Stimulated activated CD4-positive, alpha-beta T cell treated with anti-CD3 and anti-CD28 coated beads, Interleukin-2, amount 100 ng/mL, for 48 hours (primary cell): ENCODE results near the gene MKRN1.
"Not testable (repeated sequence)": the region's sequence is repeated elsewhere in the genome, so short reads cannot be mapped to it uniquely, and the experiment has no call there.

Experiments used
- DNase-seq, 2 donors: peaks; one replicate each; pipeline ENCODE4 v3.0.0-alpha.2; 2020

Gene MKRN1, protein sequence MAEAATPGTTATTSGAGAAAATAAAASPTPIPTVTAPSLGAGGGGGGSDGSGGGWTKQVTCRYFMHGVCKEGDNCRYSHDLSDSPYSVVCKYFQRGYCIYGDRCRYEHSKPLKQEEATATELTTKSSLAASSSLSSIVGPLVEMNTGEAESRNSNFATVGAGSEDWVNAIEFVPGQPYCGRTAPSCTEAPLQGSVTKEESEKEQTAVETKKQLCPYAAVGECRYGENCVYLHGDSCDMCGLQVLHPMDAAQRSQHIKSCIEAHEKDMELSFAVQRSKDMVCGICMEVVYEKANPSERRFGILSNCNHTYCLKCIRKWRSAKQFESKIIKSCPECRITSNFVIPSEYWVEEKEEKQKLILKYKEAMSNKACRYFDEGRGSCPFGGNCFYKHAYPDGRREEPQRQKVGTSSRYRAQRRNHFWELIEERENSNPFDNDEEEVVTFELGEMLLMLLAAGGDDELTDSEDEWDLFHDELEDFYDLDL

DNA sequence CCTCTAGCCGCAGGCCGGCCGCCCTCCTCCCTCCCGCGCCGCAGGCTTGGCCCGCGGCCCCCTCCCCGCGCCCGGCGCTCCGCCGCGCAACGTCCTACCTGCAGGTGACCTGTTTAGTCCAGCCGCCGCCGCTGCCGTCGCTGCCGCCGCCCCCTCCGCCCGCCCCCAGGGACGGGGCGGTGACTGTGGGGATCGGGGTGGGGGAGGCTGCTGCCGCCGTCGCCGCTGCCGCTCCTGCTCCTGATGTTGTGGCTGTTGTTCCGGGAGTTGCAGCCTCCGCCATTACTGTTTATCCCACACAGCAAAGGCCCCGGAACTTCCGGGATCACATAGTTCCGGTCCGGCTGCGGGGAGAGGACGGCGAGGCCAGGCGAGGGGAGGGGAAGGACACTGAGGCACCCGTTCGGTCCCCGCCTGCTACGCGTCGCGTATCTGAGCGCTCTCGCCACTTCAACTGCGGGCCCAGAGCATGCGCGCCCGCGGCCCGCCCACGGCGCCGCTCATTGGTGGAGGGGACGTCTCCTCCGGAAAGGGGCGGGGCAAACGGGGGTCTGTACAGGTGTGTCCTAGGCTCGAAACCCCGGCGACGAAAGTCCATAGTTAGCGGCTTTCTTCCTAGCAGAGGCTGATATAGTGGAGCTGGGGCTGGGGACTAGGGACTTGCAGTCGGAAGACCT is at the start of gene MKRN1:
MKRN1 (minus strand) TSS at position 444 of the 677 bp plus-strand sequence; CDS start at position 283, 161 bp downstream.
- peak; percentile 92 to 94 for DNase-seq

DNA sequence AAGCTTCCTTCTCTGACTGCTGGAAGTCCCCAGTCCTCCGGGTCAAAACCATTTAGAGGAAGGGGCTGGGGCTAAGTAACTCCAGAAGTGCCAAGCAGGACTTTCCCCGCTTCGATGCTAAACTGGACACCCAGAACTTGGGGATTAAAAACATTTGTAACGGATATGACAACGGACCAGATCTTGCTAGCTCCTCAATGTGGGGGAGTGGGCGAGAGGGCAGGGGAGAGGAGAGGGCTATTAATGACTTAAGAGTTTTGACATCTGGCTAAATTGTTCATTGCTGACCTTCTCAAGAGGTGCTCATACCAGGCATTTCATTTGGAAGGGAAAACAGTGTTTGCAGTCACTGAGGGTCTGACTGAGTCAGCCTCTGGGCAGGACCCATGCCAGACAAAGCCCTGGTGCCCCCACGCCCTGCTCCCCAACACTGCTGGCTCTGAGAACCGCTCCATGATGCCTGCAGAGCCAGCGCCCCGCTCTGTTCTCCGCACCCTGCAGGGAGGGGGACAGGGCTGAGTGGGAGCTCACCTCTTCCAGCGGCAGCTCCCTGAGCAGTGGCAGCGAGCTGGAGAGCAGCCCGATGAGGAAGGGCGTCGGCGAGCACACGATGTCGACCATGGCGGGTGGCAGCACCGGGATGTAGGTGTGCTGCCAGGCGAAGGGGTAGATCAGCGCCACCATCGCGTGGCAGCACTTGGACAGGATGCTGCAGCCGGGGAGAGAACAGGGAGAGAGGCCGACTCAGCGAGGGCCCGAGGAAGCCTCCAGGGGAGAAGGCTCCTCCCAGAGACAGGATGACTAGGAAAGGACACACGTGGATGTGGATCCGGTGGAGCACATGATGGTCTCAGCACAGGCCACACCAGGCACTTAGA is 47.7 kb upstream of the MKRN1 start:
- no peak for DNase-seq

DNA sequence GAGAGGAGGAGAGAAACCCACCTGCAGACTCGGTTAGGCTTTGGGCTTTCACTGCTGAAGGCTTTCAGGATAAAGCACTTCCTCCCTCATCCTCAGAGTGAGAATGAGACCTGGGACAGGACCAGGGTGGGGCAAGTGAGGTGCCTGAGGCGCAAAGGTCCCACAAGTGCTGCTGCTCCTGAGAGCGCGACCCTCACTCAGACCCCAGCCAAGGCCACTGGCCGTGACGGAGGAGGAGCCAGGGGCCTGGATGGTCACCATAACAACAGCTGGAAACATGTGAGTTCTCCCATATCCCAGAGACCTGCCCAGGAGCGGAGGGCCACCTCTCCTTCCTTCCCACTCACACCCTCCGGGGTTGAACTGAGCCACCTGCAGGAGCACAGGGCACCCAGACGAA is 46.9 kb upstream of the MKRN1 start:
- DNase-seq = no peak

DNA sequence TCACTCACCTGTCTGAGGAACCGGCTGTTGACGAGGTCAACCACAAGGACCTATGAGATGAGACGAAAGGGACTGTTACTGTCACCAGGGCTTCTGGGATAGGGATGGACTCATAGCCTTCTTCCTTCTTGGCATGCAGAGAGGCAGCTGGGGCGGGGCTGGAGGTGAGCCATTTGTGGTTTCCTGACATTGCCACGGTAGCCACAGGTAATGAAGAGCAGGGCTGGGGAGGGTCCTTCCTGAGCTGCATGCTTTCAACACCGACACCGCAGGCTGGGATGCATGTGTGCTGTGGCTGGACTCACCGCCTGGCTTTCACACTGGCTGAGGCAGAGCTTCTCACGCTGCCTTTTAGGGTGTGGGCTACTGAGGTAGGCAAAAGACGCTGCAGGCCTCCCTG is 46.4 kb upstream of the MKRN1 start:
- DNase-seq = peak in 1 of 2 donors; percentile 17

DNA sequence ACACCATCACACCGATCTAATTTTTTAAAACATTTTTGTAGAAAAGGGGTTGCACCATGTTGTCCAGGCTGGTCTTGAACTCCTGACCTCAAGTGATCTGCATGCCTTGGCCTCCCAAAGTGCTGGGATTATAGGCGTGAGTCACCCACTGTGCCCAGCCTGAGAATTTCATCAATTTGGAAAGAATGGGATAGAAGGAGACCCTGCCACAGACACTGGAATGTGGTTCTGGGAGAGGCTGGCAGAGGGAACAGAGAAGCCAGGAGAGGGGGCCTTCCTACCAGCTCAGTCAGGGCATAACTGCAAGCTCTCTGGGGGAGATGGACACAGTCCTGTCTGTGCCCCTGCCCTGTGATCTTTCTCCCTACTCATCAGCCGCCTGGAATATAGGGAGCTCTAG is 42.1 kb upstream of the MKRN1 start:
- DNase-seq = no peak

DNA sequence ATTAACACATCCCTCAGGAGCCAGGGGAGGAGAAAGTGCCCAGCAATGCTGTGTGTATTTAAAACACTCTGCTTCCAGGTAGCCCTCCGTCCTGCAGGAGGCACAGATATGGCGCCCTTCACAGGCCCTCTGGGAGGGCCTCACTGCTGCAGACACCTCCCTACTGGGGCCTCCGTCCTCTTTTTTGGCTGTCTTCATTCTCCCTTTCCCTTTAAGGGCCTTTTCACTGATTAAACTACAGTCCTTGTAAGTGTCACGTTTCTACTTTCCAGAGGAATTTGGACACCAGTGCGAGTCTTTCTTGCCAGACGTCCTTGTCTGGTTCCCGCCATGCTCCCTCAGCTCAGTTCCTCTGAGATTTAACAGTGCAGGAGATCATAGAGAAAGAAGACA is 39.7 kb upstream of the MKRN1 start:
- no peak for DNase-seq

DNA sequence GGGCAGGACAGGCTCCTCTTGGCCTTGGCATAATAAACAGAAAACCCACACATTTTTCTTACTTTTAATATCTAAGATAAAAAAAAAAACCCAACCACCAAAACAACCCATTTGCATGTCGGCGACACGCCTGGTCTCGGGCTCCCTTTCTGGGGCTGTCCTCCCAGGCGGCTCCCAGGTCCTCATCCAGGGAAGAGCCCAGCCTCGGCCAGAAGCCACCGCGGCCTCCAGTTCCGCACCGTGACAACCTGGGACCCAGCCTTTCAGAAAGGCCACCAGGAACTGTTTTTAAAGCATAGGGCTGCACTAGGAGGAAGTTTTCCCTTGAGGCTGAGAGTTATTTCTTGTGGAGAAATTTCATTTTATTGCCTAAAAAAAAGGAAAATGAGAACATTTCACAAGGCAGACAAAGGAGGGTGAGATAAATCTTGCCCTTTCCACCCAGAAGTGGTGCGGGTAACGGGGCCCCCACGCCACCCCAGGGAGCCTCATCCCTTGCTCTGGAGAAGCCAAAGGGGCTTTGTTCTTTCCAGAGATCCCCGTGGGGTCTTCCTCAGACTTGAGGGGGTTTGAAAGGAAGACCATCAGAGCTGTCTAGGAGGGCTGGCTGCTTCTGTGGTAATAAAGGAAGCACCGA is 39.2 kb upstream of the MKRN1 start:
- DNase-seq = no peak

DNA sequence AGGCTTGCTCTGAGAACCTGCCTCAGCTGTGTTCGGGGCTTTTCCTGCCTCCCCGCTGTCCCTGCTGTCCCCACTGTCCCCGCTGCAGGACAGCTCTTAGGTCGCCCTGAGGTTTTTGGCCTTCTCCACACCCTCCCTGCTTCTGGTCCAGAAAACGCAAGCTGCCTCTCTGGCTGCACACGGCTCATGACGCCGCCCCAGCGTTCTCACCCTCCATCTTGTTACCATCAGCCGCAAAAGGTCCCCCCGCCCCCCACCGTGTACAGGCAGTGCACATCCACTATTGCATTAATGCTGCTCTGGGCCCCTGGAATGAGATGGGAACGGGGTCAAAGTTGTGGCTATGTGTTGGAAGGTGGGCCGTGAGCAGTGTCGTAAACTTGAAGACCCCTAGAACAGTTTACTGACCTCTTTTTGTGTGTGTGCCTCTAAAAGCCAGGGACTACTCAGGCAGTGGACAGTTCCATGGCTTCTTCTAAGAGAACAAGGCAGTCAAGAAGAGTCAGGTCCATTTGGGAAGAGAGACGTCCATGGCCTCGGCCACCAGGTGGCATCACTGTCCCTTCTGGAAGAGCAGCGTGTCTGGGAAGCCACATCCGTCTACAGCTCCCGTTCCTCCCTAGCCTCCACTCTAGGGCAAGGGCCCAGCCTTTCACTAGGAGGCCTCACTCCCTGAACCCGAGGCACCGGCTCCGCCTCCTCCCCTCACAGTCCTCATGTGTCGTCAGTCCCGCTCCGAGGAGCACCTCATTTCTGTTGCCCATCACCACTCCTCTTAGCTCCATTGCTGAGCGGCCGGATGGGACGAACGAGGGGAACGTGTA is 38.5 kb upstream of the MKRN1 start:
- peak; percentile 67 to 74 for DNase-seq

DNA sequence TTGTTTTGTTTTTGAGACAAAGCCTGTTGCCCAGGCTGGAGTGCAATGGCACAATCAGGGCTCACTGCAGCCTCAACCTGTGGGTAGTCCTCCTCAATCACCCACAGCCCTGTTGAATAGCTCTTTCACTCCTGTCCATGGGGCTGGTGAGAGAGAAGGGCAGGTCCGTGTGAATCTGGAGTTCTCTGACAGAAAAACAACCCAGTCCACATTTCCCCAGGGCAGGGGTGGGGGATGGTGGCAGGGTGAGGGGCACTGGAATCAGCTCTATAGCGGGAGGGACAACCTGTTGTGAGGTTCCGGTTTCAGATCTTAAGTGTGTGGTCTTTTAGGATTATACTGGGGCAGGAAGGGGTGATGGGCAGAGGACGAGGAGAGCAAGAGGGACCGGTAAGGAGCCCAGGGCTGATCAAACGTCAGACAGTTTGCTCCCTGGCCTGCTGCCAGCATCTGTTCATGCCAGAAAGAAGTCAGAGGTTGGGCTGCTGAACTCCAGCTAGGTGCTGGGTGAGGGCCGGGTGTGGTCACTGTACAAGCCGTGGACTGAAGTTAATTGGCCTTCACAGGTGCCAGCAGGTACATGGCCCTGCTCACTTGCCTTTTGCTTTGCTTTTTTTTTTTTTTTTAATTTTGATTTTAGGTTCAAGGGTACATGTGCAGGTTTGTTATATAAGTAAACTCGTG is 33.2 kb upstream of the MKRN1 start:
- no peak for DNase-seq

DNA sequence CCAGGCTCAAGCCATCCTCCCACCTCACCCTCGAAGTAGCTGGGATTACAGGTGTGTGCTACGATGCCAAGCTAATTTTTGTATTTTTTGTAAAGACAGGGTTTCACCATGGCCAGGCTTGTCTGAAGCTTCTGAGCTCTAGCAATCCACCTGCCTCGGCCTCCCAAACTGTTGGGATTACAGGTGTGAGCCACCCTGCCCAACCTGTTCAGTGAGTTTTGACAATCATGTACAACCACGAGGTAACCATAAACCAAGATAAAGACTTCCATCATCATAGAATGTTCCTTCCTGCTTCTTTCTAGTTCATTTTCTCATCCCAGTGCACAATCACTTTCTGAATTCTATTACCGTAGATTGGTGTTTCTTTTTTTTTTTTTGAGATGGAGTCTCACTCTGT is 30.5 kb upstream of the MKRN1 start:
- DNase-seq = no peak

DNA sequence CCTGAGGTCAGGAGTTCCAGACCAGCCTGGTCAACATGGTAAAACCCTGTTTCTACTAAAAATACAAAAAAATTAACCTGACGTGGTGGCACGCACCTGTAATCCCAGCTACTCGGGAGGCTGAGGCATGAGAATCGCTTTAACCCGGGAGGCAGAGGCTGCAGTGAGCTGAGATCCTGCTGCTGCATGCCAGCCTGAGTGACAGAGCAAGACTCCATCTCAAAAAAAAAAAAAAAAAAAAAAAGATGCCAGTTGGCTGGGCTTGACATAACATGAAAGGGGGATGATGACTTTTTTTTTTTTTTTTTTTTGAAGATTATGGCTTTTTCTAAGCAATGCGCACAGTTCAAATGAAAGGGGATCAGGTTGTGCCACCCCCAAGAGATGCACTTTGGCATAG is 28.3 kb upstream of the MKRN1 start:
- DNase-seq = not testable (repeated sequence)

DNA sequence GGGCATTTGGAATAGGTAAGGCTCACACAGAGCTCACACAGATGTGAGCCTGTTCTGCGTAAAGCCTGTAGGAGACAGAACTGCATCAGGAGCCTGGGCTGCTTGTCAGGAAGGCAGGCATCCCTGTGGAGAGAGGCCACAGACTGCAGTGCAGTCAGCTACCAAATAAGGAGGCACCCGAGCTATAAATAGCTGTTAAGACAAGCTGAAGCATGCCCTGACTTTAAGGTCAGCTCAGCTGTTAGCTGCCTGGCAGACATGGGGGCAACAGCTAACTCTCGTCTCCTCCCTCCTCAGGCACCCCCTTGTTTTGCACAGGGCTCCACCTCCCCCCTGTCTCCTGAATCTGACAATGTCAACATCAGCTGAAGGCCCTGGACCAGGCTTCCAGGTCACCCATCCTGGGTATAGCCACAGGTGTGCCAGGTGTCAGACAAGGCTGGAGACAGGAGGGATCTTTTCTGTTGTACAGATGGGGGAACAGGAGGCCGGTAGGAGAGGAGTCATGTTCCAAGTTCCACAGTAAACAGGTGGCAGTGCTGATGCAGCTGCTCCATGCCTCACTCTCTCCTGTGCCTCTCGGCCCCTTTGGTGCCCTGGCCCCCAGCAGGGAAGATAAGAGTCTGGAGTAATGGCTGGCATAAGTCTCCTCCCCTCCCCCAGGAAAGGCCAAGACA is 27.6 kb upstream of the MKRN1 start:
- no peak for DNase-seq

DNA sequence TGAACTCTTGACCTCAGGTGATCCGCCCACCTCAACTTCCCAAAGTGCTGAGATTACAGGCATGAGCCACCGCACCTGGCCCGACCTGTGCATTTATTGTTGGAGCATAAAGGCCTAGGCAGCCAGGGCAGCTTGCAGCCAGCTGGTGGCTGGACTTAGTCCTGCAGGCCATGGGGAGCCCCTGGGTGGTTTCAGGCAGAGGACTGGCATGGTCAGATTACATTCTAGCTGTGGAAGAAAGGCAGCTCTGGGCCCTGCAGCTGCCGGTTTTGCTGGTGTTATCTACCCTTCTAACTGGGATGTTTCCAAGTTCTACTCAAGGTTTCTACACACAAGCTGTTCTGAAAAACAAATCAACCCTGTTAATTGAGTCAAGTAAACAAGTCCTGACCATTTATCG is 22.7 kb upstream of the MKRN1 start:
- no peak for DNase-seq

DNA sequence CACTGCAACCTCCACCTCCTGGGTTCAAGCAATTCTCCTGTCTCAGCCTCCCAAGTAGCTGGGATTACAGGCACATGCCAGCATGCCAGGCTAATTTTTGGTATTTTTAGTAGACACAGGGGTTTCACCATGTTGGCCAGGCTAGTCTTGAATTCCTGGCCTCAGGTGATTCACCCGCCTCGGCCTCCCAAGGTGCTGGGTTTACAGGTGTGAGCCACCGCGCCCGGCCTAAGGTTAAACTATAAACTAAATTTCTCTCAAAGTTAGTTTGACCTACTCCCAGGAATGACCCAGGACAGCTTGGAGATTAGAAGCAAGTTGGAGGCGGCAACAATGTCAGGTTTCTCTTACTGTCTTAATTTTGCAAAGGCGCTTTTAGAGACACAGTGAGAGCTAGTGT is 18.5 kb upstream of the MKRN1 start:
- DNase-seq = not testable (repeated sequence)

DNA sequence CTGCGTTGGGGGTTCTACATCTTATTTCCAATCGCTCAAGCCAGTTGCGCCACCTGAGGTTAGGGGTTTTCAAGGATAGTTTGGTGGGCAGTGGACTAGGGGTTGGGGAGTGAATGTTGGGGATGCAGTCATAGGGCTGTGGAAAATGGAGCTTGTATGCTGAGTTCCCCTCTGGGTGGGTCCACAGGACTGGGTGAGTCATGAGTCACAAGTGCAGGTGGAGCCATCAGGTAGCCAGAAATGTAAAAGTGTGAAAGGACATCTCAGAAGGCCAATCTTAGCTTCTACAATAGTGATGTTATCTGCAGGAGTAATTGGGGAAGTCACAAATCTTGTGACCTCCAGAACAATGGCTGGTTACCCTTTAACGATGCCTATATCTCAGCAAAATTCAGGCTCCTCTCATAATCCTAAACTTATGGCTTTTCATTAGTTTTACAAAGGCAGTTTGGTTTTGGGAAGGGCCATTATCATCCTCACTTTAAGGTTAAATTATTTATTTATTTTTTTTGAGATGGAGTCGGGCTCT is 18.0 kb upstream of the MKRN1 start:
- DNase-seq = no peak

DNA sequence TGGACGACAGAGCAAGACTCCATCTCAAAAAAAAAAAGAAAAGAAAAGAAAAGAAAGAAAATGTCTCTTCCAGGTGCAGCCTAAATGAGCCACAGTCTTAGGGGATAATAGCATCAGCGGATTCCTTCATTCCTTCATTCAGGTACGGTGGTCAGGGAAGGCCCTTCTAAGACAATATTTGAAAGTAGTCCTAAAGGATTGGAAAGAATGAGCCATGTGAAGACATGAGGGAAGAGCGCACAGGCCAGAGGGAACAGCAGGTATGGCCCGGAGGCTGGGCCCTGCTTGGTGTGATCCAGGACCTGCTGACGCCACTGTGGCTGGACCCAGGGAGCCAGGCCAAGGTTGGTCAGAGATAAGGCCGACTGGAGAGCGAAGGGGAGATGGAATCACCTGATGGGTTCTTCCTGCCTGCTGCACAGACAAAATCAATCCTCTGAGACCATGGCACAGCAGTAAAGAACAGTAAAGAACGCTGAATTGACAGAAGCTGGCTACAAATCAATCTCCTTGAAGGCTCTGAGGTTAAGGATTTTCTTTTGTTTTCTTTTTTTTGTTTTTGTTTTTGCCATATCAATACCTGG is 16.3 kb upstream of the MKRN1 start:
- no peak for DNase-seq

DNA sequence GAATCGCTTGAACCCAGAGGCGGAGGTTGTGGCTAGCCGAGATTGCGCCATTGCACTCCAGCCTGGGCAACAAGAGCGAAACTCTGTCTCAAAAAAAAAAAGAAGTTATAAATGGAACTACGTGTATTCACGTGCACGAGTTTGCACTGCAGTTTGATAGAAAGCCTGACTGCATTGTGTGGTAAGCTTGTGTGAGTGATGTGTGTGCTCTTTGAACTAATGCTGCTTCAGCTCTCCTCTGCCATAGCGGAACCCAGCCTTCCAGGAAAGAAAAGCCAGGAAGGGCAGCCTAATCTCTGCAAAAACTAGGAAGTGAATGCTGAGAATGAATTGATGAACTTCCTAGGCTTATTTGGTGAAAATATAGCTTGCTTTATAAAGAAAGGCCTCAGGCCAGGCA is 15.6 kb upstream of the MKRN1 start:
- no peak for DNase-seq

DNA sequence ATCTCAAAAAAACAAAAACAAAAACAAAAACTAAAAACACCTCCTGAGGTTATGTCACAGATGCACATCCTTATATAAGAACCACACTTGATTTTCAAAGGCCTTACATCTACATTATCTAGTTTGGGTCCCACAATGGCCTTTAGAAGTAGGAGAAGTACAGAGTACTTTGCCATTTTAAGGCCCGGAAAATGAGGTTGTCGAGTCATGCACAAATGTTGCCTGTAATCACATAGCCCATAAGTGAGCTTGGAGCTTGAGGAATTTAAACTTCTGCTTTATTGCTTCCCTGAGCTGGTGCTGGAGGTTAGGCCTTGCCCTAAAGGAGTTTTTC is 9.7 kb upstream of the MKRN1 start:
- DNase-seq = no peak

DNA sequence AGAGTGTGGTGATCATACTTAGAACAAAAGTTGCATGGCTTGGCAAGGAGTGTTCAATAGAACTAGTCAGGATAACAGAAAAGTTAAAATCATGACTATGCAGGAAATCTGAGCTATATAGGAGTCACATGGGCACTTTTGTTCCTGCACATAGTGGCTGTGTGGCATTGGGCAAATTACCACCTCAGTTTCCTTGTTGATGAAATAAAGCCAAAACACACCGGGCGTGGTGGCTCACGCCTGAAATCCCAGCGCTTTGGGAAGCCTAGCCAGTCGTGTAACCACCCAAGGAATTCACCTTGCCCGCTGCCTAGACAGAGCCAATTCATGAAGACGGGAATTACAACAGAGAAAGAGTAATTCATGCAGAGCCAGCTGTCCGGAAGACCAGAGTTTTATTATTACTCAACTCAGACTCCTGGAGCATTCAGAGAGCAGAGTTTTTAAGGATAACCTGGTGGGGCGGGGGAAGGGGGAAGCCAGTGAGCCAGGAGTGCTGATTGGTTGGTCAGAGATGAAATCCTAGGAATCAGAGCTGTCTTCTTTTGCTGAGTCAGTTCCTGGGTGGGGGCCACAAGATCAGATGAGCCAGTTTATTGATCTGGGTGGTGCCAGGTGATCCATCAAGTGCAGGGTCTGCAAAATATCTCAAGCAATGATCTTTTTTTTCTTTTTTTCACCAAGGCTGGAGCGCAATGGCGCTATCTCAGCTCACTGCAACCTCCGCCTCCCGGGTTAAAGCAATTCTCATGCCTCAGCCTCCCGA is 6.4 kb upstream of the MKRN1 start:
- DNase-seq = no peak
